PC-3 (cell line): ENCODE data around the gene PDHB. TPM values are rescaled to one million over a fixed set of nuclear protein-coding genes. Genes with fewer than 3 reads are reported as not detected.
"Not testable (repeated sequence)": the region's sequence is repeated elsewhere in the genome, so short reads cannot be mapped to it uniquely, and the experiment has no call there.

Experiments
- ATAC-seq: fragments of 200-7000 bp; cut with Tn5 transposase; 2 replicates; pipeline ENCODE4 v1.9.1; 2020; ENCODE audit warnings: mild to moderate bottlenecking, moderate library complexity
- BruUV-seq: library from RNA; stranded (reverse); fragments of 400-500 nt; replicated peaks from 2 replicates; lab custom pipeline; 2021; lab: Mats Ljungman, UMichigan
- CTCF ChIA-PET: fragments of 300-600 bp; sonication (Branson Sonifier 250); formaldehyde crosslinking; loops from one replicate; lab custom pipeline; 2022; ENCODE audit warnings: antibody characterized with exemption; lab: Charles Lee
- POLR2A ChIA-PET: fragments of 300-600 bp; sonication (Branson Sonifier 250); formaldehyde crosslinking; loops from one replicate; lab custom pipeline; 2022; ENCODE audit warnings: antibody characterized with exemption; ENCODE audit not compliant: unreplicated experiment; lab: Charles Lee
- DNase-seq: peaks from one replicate; pipeline ENCODE4 v3.0.0-alpha.2; 2015
- H2AFZ ChIP-seq: fragments of 300-600 bp; sonication (generic); 2 replicates; pipeline ENCODE4 v1.6.0; 2016; ENCODE audit warnings: antibody characterized with exemption, low read length
- H3F3A ChIP-seq: fragments of 300-600 bp; sonication (generic); one replicate; pipeline ENCODE4 v1.6.0; 2017; ENCODE audit warnings: antibody characterized with exemption, low read length, control low read depth, mild to moderate bottlenecking; ENCODE audit not compliant: unreplicated experiment
- H3K27ac ChIP-seq: fragments of 300-600 bp; sonication (generic); 2 replicates; pipeline ENCODE4 v1.5.1; 2016; ENCODE audit warnings: mild to moderate bottlenecking, low read length
- H3K27me3 ChIP-seq: fragments of 300-600 bp; sonication (generic); 2 replicates; pipeline ENCODE4 v1.6.1; 2016; ENCODE audit warnings: low read length, mixed read lengths
- H3K36me3 ChIP-seq: fragments of 300-600 bp; sonication (generic); 2 replicates; pipeline ENCODE4 v1.6.1; 2016; ENCODE audit warnings: low read depth, mixed run types, low read length, mixed read lengths
- H3K4me1 ChIP-seq: fragments of 300-600 bp; sonication (generic); 2 replicates; pipeline ENCODE4 v1.5.1; 2016; ENCODE audit warnings: low read length; ENCODE audit not compliant: insufficient read depth
- H3K4me2 ChIP-seq: fragments of 300-600 bp; sonication (generic); 2 replicates; pipeline ENCODE4 v1.6.0; 2016; ENCODE audit warnings: low read length
- H3K4me3 ChIP-seq: fragments of 300-600 bp; sonication (generic); 2 replicates; pipeline ENCODE4 v1.5.1; 2016; ENCODE audit warnings: mild to moderate bottlenecking, low read length, mixed read lengths
- H3K79me2 ChIP-seq: fragments of 300-600 bp; sonication (generic); 2 replicates; pipeline ENCODE4 v1.6.1; 2017; ENCODE audit warnings: low read length, mixed read lengths
- H3K9ac ChIP-seq: fragments of 300-600 bp; sonication (generic); 2 replicates; pipeline ENCODE4 v1.6.0; 2016; ENCODE audit warnings: mild to moderate bottlenecking, low read length
- H3K9me2 ChIP-seq: fragments of 300-600 bp; sonication (generic); replicated peaks from 2 replicates; pipeline ENCODE4 v1.6.1; 2016; ENCODE audit warnings: mixed run types, low read length, mixed read lengths
- H3K9me3 ChIP-seq: fragments of 300-600 bp; sonication (generic); 2 replicates; pipeline ENCODE4 v1.6.1; 2016; ENCODE audit warnings: low read length, mixed read lengths
- H4K20me1 ChIP-seq: fragments of 300-600 bp; sonication (generic); 2 replicates; pipeline ENCODE4 v1.6.1; 2016; ENCODE audit warnings: low read length, mixed read lengths
- EZH2 ChIP-seq: fragments of 300-600 bp; sonication (generic); IDR thresholded peaks from one replicate; pipeline ENCODE4 v1.6.1; 2017; ENCODE audit warnings: antibody characterized with exemption, mild to moderate bottlenecking, low read length; ENCODE audit not compliant: unreplicated experiment
- EZH2phosphoT487 ChIP-seq: fragments of 300-600 bp; sonication (generic); IDR thresholded peaks from 2 replicates; pipeline ENCODE4 v1.6.1; 2018; ENCODE audit warnings: mild to moderate bottlenecking, antibody characterized with exemption, low read length, borderline replicate concordance
- intact Hi-C: fragments of 100-400 bp; cut with micrococcal nuclease; formaldehyde crosslinking; loops from 2 replicates; pipeline ENCODE4 v1.9.0; 2023
- total RNA-seq: library from RNA; depleted of rRNA; stranded (reverse); fragments of >200 nt; gene quantifications from 2 replicates; pipeline ENCODE4 v1.2.3, GENCODE V29; 2014
- TF ChIP-seq, protein P1 (sequence below): fragments of 300-600 bp; sonication (generic); conservative IDR thresholded peaks from 2 replicates; pipeline ENCODE4 v1.5.1; 2017; ENCODE audit warnings: antibody characterized with exemption, low read depth, mild to moderate bottlenecking, low read length

The PDHB gene
- total RNA-seq, 1 experiment from 2014 or later = 103 TPM

DNA sequence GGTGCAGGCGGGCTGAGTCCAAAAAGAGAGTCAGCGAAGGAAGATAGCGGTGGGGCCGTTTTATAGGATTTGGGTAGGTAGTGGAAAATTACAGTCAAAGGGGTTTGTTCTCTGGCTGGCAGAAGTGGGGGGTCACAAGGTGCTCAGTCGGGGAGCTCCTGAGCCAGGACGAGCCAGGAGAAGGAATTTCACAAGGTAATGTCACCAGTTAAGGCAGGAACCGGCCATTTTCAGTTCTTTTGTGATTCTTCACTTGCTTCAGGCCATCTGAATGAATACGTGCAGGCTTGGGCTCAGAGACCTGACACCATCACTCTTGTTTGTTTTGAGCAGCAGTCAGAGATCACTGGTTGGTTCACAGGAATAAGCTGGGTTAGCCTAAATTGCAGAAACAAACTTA is 3.6 kb upstream of the PDHB start:
- H3K4me3 ChIP-seq, BruUV-seq, DNase-seq, H3K27me3 ChIP-seq, H3K36me3 ChIP-seq, CTCF ChIA-PET, H4K20me1 ChIP-seq, H3K4me2 ChIP-seq, ATAC-seq, H2AFZ ChIP-seq, H3K9me2 ChIP-seq, H3K27ac ChIP-seq, intact Hi-C loops, H3K9ac ChIP-seq, H3F3A ChIP-seq, H3K9me3 ChIP-seq: not testable (repeated sequence)
- Histone ChIP-seq H3K79me2 (peaks cover 13% of the 10 kb centered on the region), H3K4me1 (peaks cover 16% of the 10 kb centered on the region)
- POLR2A ChIA-PET = interaction anchor here (0.6 kb wide), 1 partner anchor 62 kb away, joined by 5 read pairs; no protein-coding TSS in a partner anchor

DNA sequence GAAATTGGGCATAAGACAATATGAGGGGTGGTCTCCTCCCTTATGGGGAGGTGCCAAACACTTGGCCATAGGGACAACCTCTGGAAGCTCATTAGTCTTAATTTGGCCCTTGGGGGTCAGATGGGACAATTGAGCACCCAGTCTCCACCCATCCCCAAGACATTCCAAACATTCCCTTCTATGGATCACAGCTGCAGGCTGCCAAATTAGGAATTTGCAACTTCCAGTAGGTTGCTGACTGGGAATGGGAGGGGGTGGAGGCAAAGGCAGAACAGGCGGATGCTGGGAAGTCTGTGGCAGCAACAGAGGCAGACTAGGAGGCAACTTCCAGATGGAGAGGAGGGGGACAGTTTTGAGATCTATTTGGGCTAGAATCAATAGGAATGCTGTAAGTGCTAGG is 1.4 kb upstream of the PDHB start:
- Histone ChIP-seq H3K36me3 (peaks cover 21% of the 10 kb centered on the region), H3K27me3 (no peaks in the 10 kb centered on the region), H3K9me3 (no peaks in the 10 kb centered on the region), H3K9me2 (no peaks in the 10 kb centered on the region), H3K27ac (no peak overlapping the region), H2AFZ (no peak overlapping the region), H3K4me1 (peaks cover 20% of the 10 kb centered on the region), H4K20me1 (no peaks in the 10 kb centered on the region; the same call in 1 of the 2 replicates), H3K4me2 (no peak overlapping the region), H3K9ac (no peak overlapping the region), H3F3A (no peaks in the 10 kb centered on the region), H3K79me2 (peaks cover 25% of the 10 kb centered on the region), H3K4me3 (no peak overlapping the region)
- no TSS peak for BruUV-seq
- peak; percentile 44 for DNase-seq
- TF ChIP-seq EZH2 = no peak
- TF ChIP-seq, protein P1, sequence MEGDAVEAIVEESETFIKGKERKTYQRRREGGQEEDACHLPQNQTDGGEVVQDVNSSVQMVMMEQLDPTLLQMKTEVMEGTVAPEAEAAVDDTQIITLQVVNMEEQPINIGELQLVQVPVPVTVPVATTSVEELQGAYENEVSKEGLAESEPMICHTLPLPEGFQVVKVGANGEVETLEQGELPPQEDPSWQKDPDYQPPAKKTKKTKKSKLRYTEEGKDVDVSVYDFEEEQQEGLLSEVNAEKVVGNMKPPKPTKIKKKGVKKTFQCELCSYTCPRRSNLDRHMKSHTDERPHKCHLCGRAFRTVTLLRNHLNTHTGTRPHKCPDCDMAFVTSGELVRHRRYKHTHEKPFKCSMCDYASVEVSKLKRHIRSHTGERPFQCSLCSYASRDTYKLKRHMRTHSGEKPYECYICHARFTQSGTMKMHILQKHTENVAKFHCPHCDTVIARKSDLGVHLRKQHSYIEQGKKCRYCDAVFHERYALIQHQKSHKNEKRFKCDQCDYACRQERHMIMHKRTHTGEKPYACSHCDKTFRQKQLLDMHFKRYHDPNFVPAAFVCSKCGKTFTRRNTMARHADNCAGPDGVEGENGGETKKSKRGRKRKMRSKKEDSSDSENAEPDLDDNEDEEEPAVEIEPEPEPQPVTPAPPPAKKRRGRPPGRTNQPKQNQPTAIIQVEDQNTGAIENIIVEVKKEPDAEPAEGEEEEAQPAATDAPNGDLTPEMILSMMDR = no peak
- no peak for TF ChIP-seq EZH2phosphoT487
- ChIA-PET CTCF (no interaction called here), POLR2A (interaction anchor here (0.6 kb wide), 1 partner anchor 9 kb away, joined by 4 read pairs; no protein-coding TSS in a partner anchor)
- intact Hi-C loops = loop anchor here (2.0 kb wide), 1 partner anchor 36 kb away; no protein-coding TSS in a partner anchor
- no peak for ATAC-seq

GRCh38 chr3:58434511-58434910 is 879 bp upstream of the PDHB start:
- Histone ChIP-seq H3F3A (no peaks in the 10 kb centered on the region), H2AFZ (no peak overlapping the region), H3K9ac (no peak overlapping the region), H3K4me2 (peak overlapping the region; percentile 74; the same call in 1 of the 2 replicates), H3K9me3 (no peaks in the 10 kb centered on the region), H3K9me2 (no peaks in the 10 kb centered on the region), H3K4me1 (peaks cover 20% of the 10 kb centered on the region), H3K36me3 (peaks cover 26% of the 10 kb centered on the region), H3K27me3 (no peaks in the 10 kb centered on the region), H3K4me3 (no peak overlapping the region), H4K20me1 (no peaks in the 10 kb centered on the region; the same call in 1 of the 2 replicates), H3K79me2 (peaks cover 25% of the 10 kb centered on the region), H3K27ac (no peak overlapping the region)
- no peak for ATAC-seq
- no peak for TF ChIP-seq EZH2phosphoT487
- TF ChIP-seq, protein P1 = no peak
- POLR2A ChIA-PET = interaction anchor here (0.6 kb wide), 1 partner anchor 9 kb away, joined by 4 read pairs; no protein-coding TSS in a partner anchor
- BruUV-seq = no TSS peak
- CTCF ChIA-PET = interaction anchor here (0.5 kb wide), 1 partner anchor 134 kb away, joined by 4 read pairs; no protein-coding TSS in a partner anchor
- DNase-seq = no peak
- intact Hi-C loops = loop anchor here (2.0 kb wide), 1 partner anchor 36 kb away; no protein-coding TSS in a partner anchor
